ENCODE data around the gene SCP2D1. TPM values are rescaled to one million over a fixed set of nuclear protein-coding genes. Genes with fewer than 3 reads are reported as not detected.
A peak's percentile ranks its signal among the peaks of the same experiment; 100 is the strongest.

Gene SCP2D1
- total RNA-seq, 1 donor from 2014 or later: not detected

DNA sequence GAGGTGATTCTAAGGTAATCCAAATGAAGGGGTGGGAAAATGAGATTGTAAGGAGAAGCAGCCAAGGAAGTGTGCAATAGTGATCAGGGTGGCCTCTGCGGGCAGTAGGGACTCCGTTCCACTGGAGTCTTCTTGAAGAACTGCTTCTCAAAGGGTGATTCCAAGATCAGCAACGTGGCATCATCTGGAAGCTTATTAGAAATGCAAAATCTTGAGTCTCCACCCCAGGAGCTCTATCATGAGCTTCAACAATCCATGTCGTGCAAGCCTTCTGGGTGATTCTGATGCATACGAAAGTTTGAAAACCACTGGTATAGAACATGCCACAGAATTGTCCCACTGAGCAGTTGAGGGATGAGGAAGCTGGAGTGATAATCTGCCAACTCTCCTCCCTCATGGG is 31.4 kb downstream of the SCP2D1 start:
- Histone ChIP-seq H3K4me1 (no peaks in the 10 kb centered on the region), H3K4me3 (no peak overlapping the region), H3K27me3 (no peaks in the 10 kb centered on the region), H3K9me3 (no peaks in the 10 kb centered on the region), H3K36me3 (no peaks in the 10 kb centered on the region), H3K27ac (no peak overlapping the region)
- DNase-seq (ENCODE audit: extremely low spot score in 2 of 2): peak in 1 of 2 donors; percentile 42
- TF ChIP-seq, protein P1, sequence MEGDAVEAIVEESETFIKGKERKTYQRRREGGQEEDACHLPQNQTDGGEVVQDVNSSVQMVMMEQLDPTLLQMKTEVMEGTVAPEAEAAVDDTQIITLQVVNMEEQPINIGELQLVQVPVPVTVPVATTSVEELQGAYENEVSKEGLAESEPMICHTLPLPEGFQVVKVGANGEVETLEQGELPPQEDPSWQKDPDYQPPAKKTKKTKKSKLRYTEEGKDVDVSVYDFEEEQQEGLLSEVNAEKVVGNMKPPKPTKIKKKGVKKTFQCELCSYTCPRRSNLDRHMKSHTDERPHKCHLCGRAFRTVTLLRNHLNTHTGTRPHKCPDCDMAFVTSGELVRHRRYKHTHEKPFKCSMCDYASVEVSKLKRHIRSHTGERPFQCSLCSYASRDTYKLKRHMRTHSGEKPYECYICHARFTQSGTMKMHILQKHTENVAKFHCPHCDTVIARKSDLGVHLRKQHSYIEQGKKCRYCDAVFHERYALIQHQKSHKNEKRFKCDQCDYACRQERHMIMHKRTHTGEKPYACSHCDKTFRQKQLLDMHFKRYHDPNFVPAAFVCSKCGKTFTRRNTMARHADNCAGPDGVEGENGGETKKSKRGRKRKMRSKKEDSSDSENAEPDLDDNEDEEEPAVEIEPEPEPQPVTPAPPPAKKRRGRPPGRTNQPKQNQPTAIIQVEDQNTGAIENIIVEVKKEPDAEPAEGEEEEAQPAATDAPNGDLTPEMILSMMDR (IDR thresholded peaks at IDR 0.05): no peak
- no peak for TF ChIP-seq POLR2AphosphoS5 (IDR thresholded peaks at IDR 0.05; ENCODE audit: insufficient read depth in 1 of 2, low read depth in 1 of 2)
- TF ChIP-seq POLR2A (IDR thresholded peaks at IDR 0.05): no peak
- intact Hi-C loops (cut with DNase I): no loop called here

DNA sequence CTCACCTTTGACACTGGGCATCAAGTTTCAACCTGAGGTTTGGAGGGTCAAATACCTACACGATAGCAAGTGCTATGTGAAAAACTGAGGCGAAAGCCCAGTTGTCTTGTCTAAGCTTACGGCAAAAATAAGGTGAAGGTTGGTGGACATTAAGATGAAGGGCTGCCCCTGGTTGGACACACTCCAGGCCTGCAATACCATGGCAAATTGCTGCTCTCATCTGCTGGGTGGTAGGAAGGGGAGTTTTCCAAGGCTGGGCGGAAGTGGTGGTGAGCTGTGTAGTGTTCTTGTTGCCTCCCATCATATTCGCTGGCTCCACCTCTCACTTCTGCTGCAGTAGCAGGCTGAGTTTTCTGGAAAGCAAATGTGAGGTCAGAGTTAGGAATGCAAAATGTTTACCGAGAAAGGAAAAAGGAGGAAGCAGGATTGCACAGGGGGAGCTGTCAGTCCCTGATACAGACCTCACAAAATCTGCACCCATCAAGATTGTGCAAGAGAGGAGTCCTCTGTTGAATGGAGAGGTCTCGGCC is 33.7 kb downstream of the SCP2D1 start:
- peak; percentile 64 to 75 for DNase-seq (ENCODE audit: extremely low spot score in 2 of 2)
- intact Hi-C loops (cut with DNase I): no loop called here
- no peak overlapping the region for H3K4me3 ChIP-seq
- no peaks in the 10 kb centered on the region for H3K36me3 ChIP-seq
- H3K4me1 ChIP-seq: no peaks in the 10 kb centered on the region
- no peak for TF ChIP-seq POLR2A (IDR thresholded peaks at IDR 0.05)
- no peak for TF ChIP-seq POLR2AphosphoS5 (IDR thresholded peaks at IDR 0.05; ENCODE audit: insufficient read depth in 1 of 2, low read depth in 1 of 2)
- TF ChIP-seq, protein P1 (IDR thresholded peaks at IDR 0.05): no peak
- no peak overlapping the region for H3K27ac ChIP-seq
- no peaks in the 10 kb centered on the region for H3K9me3 ChIP-seq
- H3K27me3 ChIP-seq: peaks cover 5% of the 10 kb centered on the region

DNA sequence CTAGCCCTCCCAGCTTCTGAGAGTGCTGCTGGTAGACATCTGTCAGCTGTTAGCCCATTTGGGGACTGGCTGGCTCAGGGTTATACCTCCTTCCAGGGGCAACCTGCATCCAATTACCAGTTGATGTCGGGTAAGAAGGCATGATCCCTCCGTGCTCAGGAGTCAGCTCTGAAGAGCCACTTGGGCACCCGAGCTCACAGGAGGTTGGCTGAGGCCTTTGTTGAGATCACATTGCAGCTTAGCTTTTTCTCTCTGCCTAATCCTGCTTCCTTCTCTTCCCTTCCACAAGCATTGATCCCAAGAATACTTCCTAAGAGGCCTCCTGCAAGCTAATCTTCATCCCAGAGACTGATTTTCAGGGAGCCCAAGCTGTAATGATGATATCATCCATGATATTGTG is 35.5 kb downstream of the SCP2D1 start:
- no peak for TF ChIP-seq POLR2A (IDR thresholded peaks at IDR 0.05)
- Histone ChIP-seq H3K4me1 (no peaks in the 10 kb centered on the region), H3K4me3 (no peak overlapping the region), H3K36me3 (no peaks in the 10 kb centered on the region), H3K27me3 (peaks cover 5% of the 10 kb centered on the region), H3K27ac (no peak overlapping the region), H3K9me3 (no peaks in the 10 kb centered on the region)
- no peak for DNase-seq (ENCODE audit: extremely low spot score in 2 of 2)
- intact Hi-C loops (cut with DNase I): no loop called here

DNA sequence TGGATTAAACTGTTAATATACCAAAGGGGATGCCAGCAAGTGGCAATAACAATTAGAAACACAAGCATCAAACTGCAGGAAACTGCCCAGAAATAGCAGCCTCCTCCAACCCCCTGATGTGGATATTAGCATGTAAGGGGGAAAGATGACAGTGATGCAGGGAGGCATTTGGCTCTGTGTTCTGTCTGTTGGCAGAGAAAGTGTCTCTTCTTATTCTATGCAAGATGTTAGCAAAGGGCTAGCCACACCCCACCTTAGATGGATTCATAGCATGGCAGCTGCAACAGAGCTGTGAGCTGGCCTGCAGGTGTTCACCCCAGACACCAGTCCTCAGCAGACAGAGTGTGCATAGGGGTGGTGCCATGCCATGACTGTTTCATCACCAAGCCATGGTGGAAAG is 38.0 kb downstream of the SCP2D1 start:
- no peaks in the 10 kb centered on the region for H3K4me1 ChIP-seq
- TF ChIP-seq, protein P1 (IDR thresholded peaks at IDR 0.05): no peak
- TF ChIP-seq POLR2A (IDR thresholded peaks at IDR 0.05) (no peak), POLR2AphosphoS5 (IDR thresholded peaks at IDR 0.05; ENCODE audit: insufficient read depth in 1 of 2, low read depth in 1 of 2) (no peak)
- H3K27ac ChIP-seq: no peak overlapping the region
- no peaks in the 10 kb centered on the region for H3K9me3 ChIP-seq
- H3K36me3 ChIP-seq: no peaks in the 10 kb centered on the region
- no peak overlapping the region for H3K4me3 ChIP-seq
- intact Hi-C loops (cut with DNase I): no loop called here
- H3K27me3 ChIP-seq: peaks cover 5% of the 10 kb centered on the region
- DNase-seq (ENCODE audit: extremely low spot score in 2 of 2): no peak

DNA sequence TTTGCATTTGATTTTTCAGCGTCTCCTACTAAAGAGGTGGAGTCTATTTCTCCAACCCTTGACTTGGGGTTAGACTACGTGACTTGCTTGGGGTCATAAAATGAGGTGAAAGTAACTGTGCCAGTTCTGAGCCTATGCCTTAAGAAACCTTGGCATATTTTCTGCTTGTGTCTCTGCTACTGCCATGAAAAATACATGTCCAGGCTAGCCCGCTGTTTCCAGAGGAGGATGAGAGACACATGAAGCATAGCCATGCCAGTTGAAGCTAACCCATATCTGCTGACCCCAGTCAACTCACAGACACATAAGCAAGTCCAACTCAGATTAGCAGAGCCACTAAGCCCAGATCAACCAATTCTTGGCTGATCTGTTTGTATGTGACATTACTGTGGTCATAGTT is 38.7 kb downstream of the SCP2D1 start:
- no peak for DNase-seq (ENCODE audit: extremely low spot score in 2 of 2)
- Histone ChIP-seq H3K27ac (no peak overlapping the region), H3K4me1 (no peaks in the 10 kb centered on the region), H3K27me3 (peaks cover 5% of the 10 kb centered on the region), H3K9me3 (no peaks in the 10 kb centered on the region), H3K4me3 (no peak overlapping the region), H3K36me3 (no peaks in the 10 kb centered on the region)
- TF ChIP-seq, protein P1 (IDR thresholded peaks at IDR 0.05): no peak
- TF ChIP-seq POLR2A (IDR thresholded peaks at IDR 0.05): no peak
- no peak for TF ChIP-seq POLR2AphosphoS5 (IDR thresholded peaks at IDR 0.05; ENCODE audit: insufficient read depth in 1 of 2, low read depth in 1 of 2)
- intact Hi-C loops (cut with DNase I): no loop called here
